Right kidney (tissue), 1 donor: ENCODE measurements around the gene LSP1.

Source experiments
- DNase-seq: peaks from one replicate; pipeline ENCODE4 v3.0.0-alpha.2; 2016

The LSP1 gene

DNA sequence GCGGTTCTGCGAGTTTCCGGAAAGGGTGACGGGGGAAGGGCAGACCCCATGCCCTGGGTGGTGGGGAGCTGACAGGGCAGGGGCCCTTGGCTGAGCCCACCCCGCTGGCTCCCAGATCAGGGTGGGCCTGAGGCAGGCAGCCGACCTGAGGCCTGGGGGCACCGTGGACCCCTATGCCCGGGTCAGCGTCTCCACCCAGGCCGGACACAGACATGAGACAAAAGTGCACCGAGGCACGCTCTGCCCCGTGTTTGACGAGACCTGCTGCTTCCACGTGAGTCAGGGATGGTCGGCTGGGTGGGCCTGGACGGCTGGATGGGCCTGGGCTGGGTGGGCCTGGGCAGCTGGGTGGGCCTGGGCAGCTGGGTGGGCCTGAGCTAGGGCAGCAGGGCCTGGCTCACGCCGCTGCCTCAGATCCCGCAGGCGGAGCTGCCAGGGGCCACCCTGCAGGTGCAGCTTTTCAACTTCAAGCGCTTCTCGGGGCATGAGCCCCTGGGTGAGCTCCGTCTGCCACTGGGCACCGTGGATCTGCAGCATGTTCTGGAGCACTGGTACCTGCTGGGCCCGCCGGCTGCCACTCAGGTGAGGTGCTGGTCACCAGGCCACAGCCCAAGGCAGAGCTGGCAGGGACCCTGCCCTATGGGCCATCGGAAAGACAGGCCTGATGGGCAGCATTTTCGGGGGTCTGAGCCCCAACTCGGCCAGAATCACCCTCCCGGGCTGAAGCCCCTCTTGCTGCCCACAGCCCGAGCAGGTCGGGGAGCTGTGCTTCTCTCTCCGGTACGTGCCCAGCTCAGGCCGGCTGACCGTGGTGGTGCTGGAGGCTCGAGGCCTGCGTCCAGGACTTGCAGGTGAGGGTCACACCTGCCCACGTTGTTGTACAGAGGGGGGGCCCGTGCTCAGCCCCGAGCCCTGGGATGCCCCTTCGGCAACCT is 16.6 kb upstream of the LSP1 start:
- DNase-seq: no peak

DNA sequence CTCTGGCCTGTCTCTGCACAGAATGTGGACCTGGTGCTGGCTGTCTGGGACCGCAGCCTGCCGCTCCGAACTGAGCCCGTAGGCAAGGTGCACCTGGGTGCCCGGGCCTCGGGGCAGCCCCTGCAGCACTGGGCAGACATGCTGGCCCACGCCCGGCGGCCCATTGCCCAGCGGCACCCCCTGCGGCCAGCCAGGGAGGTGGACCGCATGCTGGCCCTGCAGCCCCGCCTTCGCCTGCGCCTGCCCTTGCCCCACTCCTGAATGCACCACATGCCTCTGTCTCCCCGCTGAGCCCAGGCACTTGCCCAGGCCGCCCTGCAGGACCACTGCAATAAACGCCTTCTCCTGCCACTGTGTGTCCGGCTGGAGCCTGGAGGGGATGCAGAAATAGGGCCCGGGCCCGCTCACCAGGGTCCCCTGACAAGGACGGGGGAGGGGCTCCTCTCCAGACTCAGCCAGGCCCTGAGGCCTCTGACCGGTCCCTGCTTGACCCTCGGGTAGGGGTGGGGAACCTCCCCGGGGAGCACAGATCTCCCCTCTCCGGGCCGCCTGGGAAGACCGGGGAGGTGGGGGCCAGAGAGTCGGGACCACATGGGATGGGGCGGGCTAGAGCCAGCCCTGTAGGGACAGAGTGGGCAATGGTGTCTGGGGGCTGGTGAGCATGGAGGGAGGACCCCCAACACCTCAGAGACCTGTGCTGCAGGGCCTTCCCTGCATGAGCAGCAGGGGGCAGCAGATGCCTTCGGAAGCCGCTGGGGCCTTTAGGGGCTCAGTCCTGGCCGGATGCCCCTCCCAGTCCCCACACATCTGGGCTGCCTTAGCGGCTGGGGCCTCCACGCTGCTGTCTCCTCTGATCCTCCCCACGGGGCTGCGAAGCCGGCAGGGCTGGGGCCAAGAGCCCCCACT is 15.5 kb upstream of the LSP1 start:
- no peak for DNase-seq

DNA sequence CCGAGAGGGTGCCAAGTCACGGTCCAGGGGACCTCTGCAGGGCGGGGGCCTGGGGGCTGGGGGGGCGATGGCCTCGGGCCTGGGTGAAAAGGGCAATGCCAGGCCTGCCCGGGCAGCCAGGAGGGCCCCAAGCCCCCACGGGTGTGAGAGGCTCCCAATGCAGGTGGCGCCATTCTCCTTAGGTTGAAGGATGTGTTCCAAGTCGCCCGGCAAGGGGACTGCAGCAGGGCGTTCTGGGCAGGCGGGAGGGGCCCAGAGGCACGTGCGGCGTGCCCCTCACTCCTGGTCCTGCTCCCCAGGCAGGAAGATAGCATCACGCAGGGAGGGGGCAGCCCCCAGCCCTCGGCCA is 14.8 kb upstream of the LSP1 start:
- no peak for DNase-seq

DNA sequence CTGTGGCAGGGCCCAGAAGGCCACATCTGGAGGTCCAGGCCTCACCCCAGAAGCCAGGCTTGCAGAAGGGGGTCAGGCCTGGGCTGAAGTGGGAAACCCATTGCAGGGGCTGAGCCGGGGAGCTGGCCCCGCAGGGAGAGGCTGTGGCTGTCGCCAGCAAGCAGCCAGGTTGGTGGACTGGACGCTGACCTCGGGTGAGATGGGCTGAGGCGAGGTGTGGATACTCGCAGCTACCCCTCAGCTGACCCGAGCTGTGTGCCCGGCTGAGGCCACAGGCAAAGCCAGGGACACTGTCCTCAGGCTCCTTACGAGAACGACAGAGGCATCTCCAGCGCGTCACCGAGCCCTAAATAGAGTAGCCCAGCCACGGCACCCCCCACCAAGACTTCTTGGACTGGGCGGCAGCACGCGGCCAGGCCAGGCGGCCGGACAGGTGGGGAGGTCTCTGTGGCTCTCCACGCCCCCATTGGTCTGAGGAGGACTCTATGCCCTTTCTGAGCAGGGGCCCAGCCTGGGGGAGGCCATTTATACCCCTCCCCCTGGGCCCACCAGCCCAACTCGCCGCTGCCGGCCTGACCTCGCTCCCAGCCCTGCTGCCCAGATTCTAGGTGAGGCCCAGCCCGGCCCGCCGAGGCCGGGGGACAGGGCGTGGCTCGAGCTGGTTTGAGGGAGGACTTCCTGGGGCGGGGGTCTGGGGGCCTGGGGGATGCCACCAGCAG is 14.3 kb upstream of the LSP1 start, which contains the start of gene TNNI2:
TSS of gene TNNI2 (plus strand) at position 556 of the 719 bp plus-strand sequence. CDS start 716 bp downstream, outside the sequence.
- DNase-seq: no peak

DNA sequence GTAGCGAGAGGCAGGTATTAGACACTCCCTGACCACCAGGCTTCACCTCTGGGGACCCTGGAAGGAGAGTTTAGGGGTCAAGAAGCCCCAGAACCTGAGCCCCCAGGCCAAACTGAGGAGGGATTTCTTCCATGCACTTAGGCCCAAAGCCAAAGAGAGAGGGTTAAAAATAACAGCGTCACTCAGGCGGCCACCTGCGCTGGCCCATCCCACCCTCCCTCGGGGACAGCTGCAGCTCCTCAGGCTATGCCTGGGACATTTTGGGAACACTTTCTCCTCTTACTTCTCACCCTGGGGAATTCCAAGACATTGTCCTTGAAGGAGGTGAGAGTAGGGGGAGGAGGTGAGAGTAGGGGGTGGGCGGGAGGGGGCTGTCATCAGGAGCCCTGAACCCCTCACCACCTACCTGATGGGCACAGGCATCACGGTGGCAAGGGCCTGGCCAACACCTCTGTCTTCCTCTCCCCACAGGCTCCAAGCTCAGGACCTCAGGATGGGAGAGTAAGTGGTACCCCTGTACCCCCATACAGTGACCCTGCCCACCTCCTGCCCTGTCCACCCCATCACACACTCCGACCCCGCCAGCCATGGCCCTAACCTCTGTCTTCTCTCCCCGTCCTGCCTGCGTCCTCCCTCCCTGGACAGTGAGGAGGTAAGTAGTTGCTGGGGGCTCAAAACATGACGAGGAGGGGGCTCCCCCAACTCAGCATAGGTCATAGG is 13.5 kb upstream of the LSP1 start:
- DNase-seq: no peak

DNA sequence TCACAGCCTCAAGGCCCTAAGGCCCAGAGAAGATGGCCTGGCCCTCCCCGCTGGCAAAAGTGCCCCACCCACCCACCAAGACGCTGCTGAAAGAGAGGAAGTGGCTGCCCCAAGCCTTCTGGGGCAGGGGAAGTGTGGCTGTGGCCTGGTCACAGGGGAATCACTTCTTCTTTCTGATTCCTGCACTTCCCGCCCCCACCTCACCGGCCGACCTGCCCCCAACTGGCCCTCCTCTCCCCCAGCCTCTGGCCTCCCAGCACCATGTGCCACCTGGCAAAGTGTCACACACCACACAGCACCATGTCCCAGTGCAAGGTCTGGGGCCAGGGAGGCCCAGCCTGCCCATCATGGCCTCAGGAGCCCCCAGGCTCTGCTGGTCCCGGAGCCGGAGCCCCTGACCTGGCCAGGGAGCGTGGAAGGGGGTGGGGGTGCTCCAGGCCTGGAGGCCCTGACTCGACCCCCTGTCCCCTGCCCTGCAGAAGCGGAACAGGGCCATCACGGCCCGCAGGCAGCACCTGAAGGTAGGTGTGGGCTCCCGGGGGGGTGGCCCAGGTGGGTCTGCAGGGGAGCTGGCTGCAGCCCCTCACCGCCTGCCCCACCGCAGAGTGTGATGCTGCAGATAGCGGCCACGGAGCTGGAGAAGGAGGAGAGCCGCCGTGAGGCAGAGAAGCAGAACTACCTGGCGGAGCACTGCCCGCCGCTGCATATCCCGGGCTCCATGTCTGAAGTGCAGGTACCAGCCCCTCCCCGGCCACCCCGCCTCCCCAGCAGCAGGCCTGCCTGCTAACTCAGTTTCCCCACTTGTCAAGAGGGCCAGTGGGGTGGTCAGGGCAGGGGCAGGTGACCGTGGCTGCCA is 12.7 kb upstream of the LSP1 start:
- no peak for DNase-seq

DNA sequence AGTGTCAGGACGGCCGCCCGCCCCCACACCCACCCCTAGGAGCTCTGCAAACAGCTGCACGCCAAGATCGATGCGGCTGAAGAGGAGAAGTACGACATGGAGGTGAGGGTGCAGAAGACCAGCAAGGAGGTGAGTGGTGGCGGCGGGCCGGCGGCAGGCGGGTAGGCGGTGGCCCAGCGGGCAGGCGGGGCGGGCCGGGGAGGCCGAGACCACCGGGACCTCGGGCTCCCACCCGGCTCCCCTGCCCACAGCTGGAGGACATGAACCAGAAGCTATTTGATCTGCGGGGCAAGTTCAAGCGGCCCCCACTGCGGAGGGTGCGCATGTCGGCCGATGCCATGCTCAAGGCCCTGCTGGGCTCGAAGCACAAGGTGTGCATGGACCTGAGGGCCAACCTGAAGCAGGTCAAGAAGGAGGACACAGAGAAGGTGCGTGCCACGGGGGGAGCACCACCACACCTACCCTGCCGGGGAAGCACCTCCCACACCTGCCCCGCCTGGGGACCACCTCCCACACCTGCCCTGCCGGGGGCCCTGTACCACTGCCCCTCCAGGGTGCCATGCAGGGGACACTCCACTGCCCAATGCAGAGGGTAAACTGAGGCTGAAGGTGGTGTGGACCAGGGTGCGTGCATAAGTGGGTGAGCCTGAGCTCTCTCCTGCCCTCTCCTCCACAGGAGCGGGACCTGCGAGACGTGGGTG is 12.0 kb upstream of the LSP1 start:
- no peak for DNase-seq

DNA sequence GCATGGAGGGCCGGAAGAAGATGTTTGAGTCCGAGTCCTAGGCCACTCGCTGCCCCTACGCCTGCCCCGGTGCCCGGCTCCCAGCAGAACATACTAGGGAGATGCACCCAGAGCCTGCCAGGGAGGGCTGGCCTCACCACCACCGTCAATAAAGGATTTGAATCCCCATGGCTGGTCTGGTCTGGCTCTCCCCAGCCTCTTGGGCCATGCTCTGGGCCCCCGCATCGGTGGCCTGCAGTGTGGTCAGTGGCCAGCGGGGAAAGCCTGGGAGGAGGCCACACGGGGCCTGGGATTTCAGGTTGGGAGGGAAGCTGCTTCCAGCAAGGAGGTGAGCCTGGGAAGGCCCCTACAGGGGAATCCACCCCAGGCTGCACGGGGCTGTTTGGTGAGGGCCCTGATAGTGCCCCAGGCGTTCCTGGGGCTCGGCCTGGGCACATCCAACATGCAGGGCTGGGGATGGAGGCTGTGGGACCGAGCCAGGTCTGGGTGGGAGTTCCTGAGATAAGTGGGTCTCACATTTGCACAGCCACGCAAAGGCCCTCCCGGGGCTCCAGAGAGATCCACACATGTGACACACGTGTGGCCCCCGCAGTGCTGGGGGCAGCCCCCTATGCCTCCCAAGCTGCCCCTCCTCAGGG is 11.3 kb upstream of the LSP1 start:
- DNase-seq: no peak

DNA sequence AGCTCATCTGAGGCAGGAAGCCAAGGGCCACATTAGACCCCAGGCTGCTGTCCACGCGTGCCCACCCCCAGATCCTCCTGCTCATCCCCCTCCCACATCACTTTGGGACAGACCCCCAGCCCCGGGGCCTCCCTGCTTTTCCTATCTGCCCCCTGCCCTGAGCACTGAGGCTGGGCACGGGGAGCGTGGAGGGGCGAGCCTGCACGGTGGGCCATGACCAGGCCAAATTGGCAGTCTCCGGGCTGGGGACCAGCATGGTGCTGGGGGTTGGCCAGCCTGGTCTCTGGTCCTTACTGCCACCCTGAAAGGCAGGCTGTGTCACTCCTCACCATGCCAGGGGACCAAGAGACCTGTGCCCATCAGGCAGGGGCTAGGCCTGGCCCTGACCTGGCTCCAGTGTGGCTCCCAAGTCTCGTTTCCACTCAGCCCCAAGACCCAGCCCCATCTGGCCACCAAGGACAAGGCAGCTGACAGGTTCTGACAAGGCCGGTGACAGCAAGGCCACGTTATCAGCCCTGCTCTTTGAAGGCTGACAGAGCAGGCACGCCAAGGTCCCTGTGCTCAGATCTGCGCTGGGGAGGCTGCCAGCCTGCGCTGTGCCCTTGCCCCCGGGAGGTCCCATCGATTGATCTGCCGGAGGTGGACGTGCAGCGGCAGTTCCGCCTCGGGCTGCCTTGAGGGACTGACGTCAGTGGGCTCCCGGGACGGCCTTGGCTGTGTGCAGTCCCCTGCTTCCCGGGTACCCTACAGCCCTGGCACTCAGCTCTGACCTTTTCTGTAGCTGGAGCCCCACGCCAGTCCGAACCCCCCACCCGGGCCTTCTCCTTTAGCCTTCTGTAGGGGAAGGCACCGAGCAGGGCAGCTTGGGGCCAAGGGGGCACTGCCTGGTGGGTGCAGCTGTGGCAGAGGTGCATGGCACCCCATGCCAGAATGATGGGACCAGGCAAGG is 10.5 kb upstream of the LSP1 start:
- DNase-seq: no peak

DNA sequence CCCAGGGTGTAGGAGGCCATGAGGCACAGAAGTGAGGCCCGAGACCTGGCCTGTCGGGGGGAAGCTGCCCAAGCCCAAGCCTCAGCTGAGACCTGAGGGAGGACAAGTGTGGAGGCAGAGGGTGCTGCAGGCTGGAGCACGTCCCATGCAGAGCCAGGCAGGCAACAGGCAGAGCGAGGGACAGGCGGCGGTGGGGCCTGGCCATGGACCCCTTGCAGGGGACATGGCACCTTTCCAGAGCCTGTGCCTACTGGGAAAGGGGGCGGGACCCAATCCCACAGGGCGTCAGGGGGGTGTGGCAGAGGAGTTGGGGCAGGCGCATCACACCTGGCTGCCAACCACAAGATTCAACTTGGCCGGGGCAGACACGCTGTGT is 9.8 kb upstream of the LSP1 start:
- DNase-seq: no peak

DNA sequence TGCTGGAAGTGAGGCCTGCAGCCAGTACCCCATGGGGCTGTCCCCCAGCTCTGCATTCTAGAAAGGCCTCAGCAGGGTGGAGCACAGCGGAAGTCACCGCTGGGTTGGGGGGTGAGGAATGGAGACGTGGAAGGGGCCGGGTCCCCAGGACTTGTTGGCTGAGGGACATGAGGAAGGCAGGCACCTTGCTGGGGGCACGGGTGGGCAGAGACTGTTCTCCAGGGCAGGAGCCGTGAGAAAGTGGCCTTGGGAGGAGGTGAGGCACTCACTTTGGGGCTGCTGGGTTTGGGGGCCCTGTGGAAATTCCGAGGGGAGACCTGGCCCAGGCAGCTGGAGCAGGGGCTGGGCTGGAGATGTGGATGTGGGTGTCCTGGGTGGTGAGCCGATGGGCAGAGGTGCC is 9.1 kb upstream of the LSP1 start:
- DNase-seq: no peak

DNA sequence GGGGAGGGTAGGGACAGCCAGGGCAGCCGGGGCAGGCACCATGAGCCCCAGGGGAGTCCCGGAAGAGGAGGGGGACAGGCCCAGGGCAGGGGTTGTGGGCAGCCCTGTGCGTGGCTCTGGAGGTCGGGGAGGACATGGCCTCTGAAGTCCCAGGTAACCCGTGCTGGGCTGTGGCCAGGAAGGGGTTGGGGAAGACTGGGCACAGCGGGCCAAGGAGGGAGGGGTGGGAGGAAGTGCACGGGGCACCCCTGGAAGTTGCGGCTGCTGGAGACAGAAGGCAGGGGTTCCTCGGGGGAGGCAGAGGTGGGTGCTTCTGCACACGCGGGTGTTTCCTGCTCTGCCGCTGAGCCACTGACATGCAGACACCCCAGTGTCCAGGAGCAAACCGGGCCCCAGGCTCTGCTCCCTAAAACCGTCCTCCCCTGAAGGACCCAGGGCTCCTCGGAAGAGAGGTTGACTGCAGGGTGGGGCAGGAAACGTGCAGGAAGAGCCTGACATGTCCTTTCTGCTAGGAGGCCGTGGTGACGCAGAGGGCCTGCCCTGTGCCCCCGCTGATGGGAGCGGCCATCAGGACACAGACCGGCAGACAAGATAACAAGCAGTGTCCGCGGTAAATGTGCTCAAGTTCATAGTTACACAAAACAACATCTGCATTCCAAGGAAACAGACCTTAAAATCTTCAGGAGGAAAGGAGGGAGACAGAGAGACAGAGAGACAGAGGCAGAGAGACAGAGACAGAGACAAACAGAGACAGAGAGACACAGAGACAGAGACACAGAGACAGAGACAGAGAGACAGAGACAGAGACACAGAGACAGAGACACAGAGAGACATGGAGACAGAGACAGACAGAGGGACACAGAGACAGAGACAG is 8.4 kb upstream of the LSP1 start:
- DNase-seq: no peak

DNA sequence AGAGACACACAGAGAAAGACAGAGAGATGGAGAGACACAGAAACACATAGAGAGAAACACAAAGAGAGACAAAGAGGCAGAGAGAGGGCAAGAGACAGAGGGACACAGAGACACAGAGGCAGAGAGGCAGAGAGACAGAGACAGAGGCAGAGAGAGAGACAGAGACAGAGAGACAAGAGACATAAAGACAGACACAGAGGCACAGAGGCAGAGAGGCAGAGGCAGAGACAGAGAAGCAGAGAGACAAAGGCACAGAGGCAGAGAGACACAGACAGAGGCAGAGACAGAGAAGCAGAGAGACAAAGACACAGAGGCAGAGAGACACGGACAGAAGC is 7.8 kb upstream of the LSP1 start:
- DNase-seq: no peak

DNA sequence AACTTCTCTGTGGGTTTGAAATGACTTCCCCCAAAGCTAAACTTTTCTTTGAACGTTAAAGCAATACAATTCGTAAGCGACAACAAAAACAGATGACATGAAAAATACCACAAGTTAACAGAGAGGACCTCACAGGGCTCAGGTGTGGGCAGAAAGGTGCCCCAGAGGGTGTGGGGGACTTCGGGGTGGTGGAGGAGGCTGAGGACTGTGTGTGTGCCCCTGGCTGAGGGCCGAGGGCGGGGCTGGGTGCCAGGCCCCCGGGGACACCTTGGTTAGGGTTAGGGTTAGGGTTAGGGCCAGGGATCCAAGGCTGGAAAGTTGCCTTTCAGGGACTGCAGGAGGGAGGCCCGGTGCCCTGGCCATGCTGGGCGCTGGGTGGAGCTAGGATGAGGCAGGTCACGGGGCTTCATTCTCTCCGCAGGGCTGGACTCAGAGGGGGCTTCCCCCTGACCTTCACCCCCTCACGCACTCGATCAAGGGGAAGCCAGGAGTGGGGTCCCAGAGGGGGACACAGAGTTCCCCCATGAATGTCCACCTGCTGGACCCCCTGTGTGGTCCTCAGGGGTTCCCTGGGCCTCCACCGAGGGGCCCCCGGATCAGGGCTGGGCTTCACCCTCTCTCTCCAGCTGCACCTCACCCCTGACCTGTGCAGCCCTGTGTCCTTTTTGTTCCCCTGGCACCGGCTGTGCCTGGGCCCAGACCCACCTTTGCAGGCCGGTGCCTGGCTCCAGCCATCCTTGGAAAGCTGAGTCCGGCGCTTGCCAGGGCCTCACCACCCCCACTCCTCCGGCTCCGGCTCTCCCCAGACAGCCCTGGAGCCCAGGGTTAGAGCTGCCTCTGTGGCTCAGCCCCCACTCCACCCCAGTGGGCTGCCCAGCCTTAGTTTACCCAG is 7.1 kb upstream of the LSP1 start:
- DNase-seq: no peak

DNA sequence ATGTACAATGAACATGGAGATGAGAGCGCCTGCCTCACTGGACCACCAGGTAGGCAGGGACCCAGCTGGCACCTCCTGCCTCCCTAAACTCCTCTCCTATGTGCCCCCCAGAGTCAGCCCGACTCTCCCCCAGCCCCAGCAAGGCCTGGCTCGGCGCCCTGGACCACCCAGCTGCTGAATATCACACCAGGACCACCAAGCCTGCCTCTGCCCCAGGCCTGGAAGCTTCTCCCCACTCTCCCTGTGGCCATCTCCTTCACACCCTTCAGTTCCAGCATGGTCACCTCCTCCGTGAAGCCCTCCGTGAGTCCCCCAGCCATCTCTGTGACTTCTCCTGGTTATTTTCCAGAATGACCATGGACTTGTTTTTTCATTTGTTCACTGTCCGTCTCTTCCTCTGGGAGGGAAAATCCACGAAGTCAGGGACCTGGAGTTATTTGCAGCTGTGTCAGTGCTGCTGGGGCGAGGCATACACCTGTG is 6.4 kb upstream of the LSP1 start:
- DNase-seq: no peak

DNA sequence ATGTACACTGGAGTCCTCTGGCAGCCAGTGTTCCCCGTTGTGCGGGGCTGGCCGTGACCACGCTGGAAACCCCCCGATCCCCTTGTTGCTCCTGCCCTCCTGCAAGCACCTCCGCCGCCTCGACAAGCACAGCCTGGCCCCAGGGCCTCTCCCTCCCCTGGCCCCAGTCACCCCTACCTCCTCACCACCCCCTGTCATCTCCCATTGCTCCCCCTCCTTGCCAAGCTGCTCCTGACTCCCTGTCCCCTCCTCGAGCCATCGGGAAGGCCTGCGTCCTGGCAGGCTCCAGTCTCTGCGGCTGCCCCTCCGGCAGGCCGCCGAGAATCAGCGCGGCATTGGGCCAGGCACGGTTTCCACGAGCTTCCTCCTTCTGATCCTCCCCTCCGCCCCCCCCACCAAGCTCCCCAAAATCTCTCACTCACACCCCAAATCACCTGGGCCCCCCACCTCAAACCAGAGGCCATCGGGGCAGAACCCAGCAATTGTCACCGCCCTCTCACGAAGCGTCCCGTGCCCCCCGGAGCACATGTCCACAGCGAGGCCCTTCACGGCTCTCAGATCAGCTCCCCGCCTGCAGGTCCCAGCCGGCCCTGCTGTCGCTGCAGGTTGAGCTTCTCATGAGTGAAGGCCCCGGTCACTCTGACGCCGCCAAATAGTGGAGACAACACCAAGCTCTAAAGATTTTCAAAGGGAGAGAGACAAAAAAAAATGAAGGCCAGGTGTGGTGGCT is 5.7 kb upstream of the LSP1 start:
- DNase-seq: no peak
